GM12891 (cell line): ENCODE measurements around the gene IL15RA.

Source experiments
- DNase-seq: peaks from one replicate; pipeline ENCODE4 v3.0.0; 2011; ENCODE audit warnings: low spot score; ENCODE audit not compliant: insufficient read length
- FAIRE-seq: peaks from 2 replicates; lab custom pipeline; 2011; peaks lifted over from hg19 to GRCh38; lab: Jason Lieb, UNC
- PAX5 ChIP-seq: IDR thresholded peaks from 2 replicates; pipeline ENCODE4 v1.6.1; 2011; ENCODE audit warnings: low read length, moderate library complexity, mild to moderate bottlenecking; ENCODE audit not compliant: insufficient read depth, severe bottlenecking
- POLR2A ChIP-seq: IDR thresholded peaks from 2 replicates; pipeline ENCODE4 v1.6.1; 2011; ENCODE audit warnings: low read depth, low read length, control low read depth
- POLR2AphosphoS5 ChIP-seq: IDR thresholded peaks from 2 replicates; pipeline ENCODE4 v1.6.1; 2011; ENCODE audit warnings: low read depth, low read length, control low read depth
- POU2F2 ChIP-seq: IDR thresholded peaks from 2 replicates; pipeline ENCODE4 v1.6.1; 2011; ENCODE audit warnings: low read depth, mild to moderate bottlenecking, control low read depth, low read length, moderate library complexity
- SPI1 ChIP-seq: IDR thresholded peaks from 2 replicates; pipeline ENCODE4 v1.6.1; 2011; ENCODE audit warnings: low read depth, low read length, control low read depth
- TAF1 ChIP-seq: IDR thresholded peaks from 2 replicates; pipeline ENCODE4 v1.6.1; 2011; ENCODE audit warnings: low read depth, low read length, control low read depth

Gene IL15RA

DNA sequence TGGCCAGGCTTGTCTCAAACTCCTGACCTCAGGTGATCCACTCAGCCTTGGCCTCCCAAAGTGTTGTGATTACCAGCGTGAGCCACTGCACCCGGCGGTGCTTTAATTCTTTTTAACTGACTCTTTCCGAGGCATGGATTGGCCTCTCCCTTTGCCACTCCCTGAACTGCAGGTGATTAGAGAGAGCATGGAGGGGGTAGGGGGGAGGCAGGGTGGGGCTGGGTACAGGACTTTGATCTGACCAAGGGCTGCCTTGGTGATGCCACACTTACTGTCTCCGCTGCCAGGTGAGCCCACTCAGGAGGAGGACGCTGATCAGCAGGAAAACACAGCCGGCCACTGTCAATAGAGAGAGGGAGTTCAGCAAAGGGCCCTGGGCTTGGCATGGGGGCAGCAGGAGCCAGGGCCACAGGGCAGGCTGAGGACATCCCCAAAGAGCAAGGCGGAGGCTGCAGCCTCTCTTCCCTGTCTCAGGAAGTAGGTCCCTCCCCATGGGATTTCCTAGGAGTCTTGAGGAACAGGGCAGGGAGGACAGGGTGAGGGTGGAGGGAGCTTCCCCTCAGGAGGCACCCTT is 40.5 kb upstream of the IL15RA start:
- no peak for FAIRE-seq

DNA sequence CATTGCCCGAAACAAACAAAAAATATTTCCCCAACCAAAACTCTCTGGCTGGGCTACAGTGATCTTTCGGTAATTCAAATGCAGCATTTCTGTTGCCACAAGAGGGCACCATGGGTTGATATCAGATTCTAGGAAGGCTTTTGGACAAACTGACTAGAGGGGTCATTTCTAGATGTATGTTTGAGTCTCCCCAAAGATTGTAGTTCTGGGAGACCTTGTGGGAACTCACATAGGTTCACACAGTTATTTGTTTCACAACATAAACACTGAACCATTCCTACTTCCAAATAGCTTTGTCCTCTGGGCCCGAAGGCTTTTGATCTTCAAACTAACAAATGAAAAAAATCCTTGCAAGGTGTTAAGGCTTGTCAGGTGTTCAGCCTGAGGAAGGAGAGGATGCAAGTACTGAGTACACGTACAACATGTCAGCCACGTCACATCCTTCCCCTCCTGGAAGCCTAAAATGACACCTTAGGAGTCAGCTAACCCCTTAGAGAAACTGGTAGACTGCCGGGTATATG is 37.0 kb upstream of the IL15RA start:
- DNase-seq (peak; percentile 44), FAIRE-seq (peak; percentile 64)
- TF ChIP-seq TAF1 (no peak), POU2F2 (no peak), PAX5 (no peak), SPI1 (no peak), POLR2A (no peak), POLR2AphosphoS5 (no peak)

More for the DNA sequence above, 40.5 kb upstream of the IL15RA start:
- no peak for DNase-seq
- TF ChIP-seq POU2F2 (no peak), PAX5 (no peak)

DNA sequence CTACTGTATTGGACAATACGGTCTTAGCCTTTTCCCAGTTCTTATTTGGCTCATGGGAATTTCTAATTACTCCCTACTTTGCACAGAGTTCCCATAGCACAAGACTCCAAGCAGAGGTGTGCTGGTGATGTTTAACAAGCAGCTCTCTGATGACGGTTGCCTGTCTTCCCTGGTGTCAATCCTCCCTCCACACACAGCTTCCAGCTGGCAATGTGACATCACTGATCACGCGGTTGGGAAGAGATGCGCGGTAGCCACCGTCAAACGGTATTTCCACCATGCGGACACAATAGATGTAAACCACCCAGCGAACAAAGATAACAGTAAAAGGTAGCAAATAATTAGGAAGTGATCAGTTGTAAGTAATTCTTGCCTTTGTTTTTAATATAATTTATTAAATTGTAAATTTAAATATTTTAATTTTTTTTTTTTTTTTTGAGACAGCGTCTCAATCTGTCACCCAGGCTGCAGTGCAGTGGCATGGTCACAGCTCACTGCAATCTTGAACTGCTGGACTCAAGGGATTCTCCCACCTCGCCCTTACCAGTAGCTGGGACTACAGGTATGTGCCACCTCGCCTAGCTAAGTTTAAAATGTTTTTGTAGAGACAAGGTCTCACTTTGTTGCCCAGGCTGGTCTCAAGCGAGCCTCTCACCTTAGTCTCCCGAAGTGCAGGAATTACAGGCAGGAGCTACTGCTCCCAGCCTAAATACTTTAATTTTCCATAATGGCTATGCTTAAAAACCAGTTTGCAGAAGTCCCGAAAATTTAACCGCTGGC is 36.3 kb upstream of the IL15RA start:
- FAIRE-seq, result no peak
- TF ChIP-seq SPI1 (no peak), POU2F2 (no peak), TAF1 (no peak), PAX5 (no peak), POLR2A (no peak), POLR2AphosphoS5 (no peak)
- DNase-seq, result no peak

GRCh38 chr10:6012121-6012905 is 35.0 kb upstream of the IL15RA start:
- TF ChIP-seq POLR2AphosphoS5 (no peak), POLR2A (no peak), TAF1 (no peak), SPI1 (no peak), POU2F2 (no peak), PAX5 (no peak)
- FAIRE-seq (no peak), DNase-seq (no peak)

DNA sequence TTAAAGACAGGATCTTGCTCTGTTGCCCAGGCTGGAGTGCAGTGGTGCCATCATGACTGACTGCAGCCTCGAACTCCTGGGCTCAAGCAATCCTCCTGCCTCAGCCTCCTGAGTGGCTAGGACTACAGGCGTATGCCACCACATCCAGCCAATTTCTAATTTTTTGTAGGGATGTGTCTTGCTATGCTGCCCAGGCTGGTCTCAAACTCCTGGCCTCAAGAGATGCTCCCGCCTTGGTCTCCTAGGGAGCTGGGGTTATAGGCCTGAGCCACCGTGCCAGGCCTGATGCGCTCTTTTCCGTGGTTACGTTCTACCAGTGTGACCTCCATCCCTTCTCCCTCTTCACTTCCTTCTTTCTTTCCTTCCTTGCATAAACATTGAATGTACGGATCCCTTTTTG is 34.2 kb upstream of the IL15RA start:
- no peak for TF ChIP-seq PAX5
- no peak for TF ChIP-seq SPI1
- no peak for TF ChIP-seq POLR2A
- no peak for TF ChIP-seq POLR2AphosphoS5
- no peak for TF ChIP-seq POU2F2
- no peak for TF ChIP-seq TAF1
- no peak for DNase-seq
- FAIRE-seq, result no peak

GRCh38 chr10:6010569-6010968 is 33.2 kb upstream of the IL15RA start:
- no peak for DNase-seq
- no peak for FAIRE-seq
- no peak for TF ChIP-seq TAF1
- TF ChIP-seq POLR2A, result no peak
- TF ChIP-seq PAX5, result no peak
- no peak for TF ChIP-seq SPI1
- no peak for TF ChIP-seq POU2F2
- no peak for TF ChIP-seq POLR2AphosphoS5

DNA sequence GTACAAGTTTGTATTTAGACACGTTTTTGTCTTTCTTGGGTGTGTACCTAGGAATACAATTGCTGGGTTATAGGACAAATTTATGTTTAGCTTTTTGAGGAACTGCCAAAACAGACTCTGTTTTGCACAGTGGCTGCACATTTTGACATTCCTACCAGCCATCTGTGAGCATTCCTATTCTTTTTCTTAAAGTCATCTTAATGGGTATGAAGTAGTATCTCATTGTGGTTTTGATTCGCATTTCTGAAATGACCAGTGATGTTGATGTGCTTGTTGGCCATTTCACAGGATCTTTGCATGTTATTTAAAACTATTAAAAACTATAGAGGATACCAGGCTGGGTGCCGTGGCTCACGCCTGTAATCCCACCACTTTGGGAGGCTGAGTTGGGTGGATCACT is 32.6 kb upstream of the IL15RA start:
- DNase-seq (no peak), FAIRE-seq (no peak)
- TF ChIP-seq POLR2AphosphoS5 (no peak), TAF1 (no peak), POLR2A (no peak), PAX5 (no peak), SPI1 (no peak), POU2F2 (no peak)

DNA sequence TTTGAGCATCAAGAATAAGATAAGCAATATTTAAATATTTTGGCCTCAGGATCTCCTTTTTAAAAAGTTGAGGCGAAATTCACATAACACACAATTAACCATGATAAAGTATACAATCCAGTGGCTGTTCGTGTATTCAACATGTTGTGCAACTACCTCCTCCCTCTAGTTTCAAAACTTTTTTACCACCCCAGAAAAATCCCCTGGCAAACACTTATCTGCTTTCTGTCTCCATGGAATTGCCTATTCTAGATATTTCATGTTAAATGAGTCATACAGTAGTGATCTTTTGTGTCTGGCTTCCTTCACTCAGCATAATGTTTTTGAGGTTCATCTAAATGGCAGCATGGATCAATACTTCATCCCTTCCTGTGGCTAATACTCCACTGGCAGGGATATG is 31.8 kb upstream of the IL15RA start:
- TF ChIP-seq POU2F2 (no peak), TAF1 (no peak), POLR2A (no peak), PAX5 (no peak), POLR2AphosphoS5 (no peak), SPI1 (no peak)
- DNase-seq, result no peak
- FAIRE-seq, result no peak

DNA sequence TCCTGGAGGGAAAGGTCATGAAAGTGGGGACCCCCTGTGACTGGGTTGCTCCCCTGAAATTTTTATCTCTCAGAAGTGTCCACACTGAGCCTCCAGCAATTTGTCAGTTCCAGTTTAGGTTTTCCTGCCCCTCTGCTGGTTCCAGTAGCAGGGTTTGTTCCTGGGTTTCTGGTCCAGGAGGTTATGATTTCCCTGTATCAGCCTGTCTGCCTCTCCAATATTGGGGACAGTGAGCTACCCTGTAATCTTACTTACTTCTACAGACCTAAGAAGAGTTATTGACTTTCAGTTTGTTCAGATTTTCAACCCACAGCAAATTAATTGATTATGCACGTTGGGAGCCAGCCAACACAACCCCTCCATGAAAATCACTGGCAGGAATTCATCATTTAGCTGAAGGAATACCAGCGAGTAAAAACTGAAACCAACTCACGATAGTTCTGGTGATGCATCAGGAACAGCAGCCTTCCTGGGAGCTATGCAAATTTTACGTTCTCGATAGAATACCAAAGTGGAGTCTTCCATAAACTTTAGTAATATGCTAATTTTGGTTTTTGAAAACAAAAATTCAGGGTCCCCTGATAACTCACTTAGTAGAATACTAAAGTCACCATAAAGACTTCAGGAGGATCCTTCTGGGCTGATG is 31.3 kb upstream of the IL15RA start:
- no peak for DNase-seq
- TF ChIP-seq POLR2A, result no peak
- TF ChIP-seq POU2F2, result no peak
- TF ChIP-seq TAF1, result no peak
- TF ChIP-seq SPI1, result no peak
- no peak for TF ChIP-seq POLR2AphosphoS5
- TF ChIP-seq PAX5, result no peak
- no peak for FAIRE-seq
